ENCODE results near the gene FBXO9.

FBXO9 gene

DNA sequence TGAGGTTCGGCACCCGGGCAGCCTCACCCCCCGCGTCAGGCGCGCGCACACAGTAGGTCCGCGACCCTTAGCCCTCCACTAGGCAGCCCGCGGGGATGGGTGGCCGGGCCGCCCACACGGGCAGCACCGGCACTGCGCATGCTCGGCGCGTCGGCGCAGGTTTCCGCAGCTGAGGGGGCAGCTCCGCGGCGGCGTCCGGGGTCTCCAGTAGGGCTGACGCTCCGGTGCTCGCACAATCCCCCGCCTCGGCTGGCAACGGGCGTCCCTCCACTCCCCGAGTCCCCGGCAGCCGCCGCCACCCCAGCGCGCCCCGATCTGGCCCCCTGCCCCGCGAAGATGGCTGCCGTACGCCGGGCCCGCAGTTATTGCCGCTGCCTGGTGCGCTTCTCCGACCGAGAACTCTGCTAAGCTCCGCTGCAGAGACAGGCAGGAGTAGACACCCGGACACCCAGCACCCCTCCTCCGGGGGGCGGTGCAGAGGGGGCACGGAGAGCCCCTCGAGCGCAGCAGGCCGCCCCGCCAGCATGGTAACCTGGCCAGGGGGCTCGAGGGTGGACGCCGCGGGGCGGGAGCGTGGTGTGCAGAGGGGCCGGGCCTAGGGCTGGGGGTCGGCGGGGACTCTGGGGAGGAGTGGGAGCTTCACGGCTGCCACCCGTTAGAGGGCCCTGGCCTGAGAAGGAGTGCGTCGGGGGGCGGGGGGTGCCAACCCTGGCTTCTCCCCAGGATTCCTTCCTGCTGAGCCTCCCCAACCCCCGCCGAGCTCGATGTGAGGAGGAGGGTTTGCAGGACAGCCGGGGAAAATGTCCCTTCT lies at the start of gene FBXO9:
Gene FBXO9 (plus strand): TSS at position 139 of the 811 bp plus-strand sequence. CDS start 386 bp downstream, at position 525.
- DNase-seq: no peak

DNA sequence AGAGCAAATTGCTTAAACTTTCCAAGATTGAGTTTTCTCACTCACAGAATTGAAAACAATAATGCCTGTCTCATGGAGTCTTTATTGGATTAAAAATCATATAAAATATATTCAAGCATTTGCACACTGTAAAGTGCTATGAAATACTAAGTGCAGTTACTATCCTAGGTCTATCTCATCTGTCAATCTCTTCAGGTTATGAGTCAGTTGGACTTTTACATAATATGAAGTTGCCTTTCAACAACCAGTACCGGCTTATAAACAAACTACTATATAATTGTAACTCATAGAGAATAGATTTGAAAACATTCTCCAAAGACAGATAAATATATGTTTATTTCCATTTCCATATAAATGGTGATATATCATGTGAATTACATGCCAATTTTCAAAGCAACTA lies 49.7 kb upstream of the FBXO9 start:
- no peak for DNase-seq

DNA sequence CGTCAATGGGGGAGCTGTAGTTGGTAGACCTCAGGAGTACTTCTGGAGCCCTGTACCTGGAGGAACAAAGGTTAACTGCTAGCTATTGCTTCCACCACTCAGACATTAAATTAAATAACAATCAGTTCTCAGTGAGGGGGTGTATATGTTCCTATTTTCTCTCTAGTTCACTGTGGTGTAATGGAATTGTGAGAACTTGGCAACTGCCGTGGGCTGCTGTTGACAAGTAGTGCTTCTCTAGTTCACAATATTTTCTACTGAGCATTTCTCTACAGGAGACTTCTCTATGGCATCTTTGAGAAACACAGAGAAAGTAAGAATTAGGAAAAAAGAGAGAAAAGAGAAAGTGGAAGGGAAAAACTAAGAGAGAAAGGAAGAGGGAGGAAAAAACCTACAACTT lies 46.8 kb upstream of the FBXO9 start:
- no peak for DNase-seq

DNA sequence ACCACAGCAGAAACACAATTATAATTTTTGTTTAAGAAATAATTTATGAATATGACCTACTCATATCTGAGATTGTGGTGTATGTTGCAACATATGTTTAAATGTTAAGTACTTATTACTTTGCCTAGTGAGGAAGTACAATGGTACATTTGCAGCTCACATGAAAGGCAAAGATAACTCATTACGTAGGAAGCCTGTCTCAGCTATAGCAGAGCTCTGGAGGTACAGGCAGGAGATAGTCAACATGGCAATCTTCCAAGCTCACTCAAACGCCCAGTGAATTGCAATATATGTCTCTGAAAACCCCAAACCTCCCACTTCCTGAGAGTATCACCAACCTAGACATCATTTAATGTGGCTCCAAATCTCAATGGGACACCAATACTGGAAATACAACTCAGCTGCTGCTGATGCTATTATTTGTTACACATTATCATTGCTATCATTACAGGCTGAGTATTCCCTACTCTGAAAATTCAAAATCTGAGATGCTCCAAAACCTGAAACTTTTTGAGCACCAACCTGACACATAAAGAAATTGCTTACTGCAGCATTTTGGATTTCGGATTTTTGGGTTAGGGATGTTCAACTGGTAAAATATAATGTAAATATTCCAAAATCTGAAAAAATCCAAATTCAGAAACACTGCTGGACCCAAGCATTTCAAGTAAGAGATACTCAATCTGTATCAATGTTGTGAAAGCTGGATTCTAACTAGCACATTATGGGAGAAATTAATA lies 45.0 kb upstream of the FBXO9 start:
- no peak for DNase-seq

DNA sequence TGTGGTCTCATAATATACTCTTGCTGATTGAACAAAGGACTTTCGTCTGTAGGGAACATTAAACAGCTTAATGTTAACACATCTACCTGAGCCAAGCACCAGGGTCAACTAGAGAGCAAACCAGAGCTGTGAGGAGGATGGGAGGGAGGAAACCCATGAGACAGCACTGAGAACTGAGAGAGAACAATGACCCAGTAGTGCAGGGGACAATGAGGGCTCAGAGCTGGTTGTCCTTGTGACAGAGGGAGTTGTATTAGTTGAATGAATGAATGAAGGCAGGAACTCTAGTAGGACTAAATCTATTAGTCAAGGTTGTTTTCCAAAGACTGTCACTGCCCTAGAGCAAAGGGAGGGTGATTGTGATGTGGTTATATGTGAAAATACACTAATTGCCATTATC lies 41.9 kb upstream of the FBXO9 start:
- no peak for DNase-seq

DNA sequence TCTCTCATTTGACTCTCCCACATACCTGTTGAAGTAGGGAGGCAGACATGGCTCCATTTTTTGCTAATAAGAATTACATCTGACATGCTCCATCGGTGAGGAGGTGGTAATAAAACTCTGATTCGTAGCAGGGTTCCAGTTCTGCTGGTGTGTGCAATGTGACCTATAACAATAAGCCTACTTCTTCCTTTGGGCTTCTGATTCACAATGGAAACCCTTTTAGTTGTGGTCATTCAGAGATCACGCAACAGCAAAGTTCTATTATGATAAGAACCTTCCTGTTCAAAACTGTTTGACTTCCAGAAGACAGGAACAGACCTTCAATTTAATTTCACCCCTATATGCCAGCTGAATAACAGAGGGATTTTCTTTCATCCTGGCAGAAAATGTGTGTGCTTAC lies 38.7 kb upstream of the FBXO9 start:
- DNase-seq: no peak

DNA sequence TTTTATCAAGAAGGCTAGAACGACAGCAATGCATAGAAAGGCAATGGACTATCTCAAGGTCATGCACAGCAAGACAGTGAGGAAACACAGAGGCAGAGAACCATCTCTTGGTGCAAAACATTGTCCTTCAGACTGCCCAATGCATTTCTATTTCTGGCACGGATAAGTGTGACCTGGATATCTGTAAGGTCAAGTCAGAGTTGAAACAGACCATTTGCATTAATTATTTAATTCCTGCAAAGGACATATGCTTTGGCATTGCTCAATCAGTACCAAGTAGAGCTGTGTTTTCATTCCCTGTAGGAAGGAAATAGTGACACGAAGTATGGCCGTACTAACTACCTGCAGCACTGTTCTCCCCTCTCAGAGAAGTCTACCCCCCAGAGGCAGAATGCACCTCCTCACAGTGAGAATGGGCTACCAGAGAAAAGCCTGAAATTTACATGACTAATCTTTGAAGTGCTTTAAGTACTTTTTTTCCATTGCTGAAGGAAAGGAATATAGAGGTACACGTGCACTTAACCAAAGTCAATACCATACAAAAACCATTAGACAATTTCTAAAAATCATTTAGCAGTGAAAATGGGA lies 38.0 kb upstream of the FBXO9 start:
- DNase-seq: no peak

DNA sequence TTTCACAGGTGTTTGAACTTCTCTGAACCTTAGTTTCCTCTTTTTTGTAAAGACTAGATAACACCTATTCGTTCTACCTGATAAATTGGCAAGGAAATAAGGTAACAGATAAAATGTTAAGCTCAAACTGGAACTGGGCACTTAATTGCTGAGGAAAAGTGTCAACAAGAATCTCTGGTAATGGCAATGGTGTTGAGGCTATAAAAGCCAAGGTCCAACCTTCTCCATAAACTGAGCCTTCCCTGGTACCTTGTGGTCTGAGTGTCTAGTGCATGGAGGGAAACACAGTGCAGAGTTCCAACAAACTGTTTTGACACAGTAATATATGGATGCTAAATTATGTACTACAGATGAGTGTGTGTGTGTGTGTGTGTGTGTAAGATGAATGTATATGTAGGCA lies 36.7 kb upstream of the FBXO9 start:
- DNase-seq: no peak

DNA sequence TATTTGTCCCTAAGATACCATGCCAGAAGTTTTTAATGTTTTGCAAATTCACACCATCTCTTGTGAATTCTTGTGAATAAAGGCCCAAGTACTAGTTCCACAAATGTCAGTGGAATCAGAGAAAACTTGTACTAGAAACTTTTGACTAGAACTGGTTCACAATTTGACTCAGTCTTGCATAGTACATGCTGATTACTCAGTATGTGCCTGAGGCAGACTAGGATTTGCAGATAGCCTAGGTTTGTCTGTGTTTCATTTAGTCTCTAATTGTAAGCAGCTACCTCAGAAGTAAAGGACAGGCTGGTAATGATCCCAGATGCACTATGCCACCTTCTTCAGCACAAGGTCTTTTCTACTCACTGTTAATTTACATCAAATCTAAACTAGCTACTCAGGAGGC lies 35.9 kb upstream of the FBXO9 start:
- DNase-seq: no peak

DNA sequence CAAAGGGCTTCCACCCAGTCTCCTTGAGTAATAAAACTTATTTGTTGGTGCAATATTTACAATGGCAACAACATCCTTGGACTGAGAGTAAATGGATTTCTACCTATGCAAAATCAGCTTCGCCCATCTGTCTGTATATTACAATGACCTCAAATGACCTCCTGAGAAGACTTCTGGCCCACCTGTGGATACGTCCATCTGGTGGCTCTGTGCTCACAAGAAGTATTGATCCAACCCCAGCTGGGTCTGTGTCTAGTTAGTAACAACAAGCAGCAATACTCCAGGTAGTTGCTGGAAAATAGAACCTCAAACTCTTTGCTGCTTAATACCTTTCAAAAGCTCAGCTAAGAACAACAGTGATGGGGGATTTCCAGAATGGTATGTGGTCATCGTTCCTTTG lies 35.4 kb upstream of the FBXO9 start:
- DNase-seq: no peak

DNA sequence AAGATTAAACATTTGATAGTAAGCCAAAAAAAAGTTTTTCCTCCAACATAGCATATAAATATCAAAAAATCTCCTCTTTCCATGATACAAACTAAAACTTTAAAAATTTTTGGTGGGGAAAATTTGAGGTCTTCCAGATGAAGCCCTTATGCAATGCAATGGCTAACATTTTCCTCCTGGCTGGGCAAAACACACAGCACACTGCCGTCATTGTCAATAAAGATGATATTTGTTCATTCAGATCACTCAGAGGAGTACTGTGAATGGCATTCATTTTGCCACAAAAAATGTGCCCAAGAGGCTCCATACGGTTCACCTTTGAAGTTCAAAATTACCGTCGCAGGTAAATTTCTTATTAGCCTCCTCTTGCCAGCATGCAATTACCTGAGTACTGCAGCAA lies 33.9 kb upstream of the FBXO9 start:
- DNase-seq: no peak

DNA sequence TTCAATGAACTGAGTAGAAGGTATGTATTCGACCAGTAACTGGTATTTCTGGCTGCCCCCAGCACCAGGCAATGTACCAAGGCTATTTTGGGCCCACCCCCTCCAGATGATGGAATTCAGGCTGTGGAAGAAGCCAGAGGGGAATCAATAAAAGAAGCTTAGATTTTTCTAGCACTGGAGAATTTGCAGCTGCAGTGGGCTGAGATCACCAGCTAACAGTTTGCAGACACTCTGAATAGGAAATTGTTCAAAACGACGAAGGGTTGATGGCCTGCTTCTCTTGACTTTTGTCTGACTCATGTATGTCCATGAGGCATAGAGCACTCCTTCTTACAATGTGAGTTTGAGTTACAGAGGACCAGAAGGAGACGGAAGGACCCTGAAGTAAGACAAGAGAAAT lies 32.4 kb upstream of the FBXO9 start:
- DNase-seq: no peak

DNA sequence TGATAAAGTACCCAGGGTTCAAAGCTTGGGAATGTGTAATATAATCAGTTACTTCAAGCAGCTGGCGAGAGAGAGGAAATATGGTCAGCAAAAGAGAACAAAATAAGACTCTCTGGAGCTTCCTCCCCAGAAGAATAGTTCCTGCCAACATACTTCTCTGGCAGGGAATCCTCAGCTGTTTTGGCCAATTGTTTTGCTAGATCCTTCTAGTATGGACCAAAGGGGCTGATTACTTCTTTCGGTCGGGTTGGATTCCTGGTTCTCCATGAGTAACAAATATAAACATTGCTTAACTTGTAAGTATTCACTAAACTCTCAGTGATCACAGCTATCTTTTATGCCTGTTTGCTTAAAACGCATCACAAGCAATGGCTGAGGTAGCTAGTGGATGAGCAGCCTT lies 31.4 kb upstream of the FBXO9 start:
- peak; percentile 18 for DNase-seq

DNA sequence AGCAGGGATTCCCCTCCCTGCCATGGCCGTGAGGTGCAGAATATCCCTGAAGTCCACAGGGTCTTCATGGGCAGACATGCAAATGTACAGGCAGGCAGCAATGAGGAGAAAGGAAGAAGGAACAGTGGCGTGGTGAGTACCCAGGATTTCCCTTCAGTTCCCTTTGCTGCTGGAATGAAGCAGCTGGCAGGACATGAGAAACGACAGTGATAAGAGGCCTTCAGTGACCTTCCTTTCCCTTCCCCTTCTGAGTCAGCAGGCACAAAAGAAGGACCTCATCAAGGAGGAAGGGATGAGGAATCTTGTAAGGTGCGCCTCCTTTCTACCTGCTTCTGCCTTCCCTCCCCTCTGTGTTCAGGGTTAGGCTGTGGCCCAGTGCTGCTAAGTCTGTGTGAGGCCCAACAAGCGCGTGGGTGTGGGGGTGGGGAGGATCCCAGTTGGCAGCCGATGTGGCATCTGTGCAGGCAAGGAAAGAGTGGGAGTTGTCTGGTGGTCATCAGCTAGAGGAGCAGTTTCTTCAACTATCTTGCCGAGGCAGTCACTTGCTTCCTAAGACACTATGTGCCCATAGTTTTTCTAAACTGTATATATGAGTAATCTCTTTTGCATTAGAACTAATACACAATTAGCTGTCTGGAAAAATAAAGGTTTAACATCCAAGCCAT lies 29.5 kb upstream of the FBXO9 start:
- no peak for DNase-seq

DNA sequence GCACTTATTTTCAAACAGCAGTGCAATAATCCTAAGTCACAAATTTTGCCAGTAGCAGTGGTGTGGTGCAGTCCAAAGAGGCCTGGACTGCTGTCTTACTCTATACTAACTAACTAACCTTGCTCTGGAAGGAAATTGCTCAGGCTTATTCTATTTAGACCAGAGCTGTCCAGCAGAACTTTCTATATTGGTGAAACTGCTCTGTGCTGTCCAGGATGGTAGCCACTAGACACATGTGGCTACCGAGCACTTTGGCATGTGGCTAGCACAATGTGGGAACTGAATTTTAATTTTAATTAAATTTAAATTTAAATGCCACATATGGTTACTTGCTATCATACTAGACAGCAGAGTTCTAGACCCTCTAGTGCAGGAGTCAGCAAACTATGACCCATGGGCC lies 27.1 kb upstream of the FBXO9 start:
- no peak for DNase-seq

DNA sequence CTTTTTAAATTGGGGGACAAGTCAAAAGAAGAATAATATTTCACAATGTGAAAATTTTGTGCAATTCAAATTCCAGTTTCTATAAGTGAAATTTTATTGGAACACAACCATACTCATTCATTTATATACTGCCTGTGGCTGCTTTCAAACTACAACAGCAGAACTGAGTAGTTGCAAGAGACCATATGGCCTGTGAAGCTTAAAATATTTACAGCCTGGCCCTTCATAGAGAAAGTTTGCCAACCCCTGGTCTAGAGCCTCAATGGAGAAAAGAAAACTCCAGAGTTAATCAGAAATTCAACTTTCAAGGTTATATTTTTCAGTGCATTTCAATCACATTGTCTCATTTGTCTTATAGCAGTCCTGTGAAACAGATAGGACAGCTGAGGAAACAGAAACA lies 26.6 kb upstream of the FBXO9 start:
- DNase-seq: no peak

DNA sequence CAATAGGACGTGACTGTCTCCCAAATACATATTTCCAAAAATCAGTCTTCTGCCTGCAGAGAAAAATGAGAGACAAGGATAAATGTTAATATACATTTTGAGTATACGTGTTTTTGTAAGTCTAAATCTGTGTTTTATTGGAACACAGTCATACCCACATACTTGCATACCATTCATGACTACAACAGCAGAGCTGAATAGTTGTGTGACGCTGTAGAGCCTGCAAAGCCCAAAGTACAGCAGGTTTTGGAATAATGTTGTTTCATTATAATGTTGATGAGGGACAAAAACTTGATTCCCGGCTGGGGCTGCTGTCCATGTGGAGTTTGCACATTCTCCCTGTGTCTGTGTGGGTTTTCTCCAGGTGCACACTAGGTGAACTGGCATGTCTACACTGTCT lies 23.8 kb upstream of the FBXO9 start:
- DNase-seq: no peak

DNA sequence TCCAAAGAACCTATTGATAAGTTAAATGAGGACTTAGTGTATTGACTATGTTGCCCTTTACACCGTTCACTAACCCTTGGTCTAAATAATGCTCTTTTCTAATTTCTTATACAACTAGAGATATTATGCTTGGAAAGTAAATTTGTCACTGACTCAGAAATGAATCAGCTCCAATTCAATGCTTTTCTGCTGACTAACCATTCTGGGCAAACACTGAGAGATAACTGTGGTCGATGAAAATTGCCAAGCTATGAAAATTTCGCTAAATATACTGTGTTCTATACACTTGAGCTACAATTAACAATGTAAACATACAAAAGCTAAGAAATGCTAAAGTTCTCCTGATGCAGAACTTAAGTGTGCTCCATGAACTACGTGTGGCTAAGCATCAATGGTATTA lies 23.1 kb upstream of the FBXO9 start:
- peak; percentile 62 for DNase-seq

DNA sequence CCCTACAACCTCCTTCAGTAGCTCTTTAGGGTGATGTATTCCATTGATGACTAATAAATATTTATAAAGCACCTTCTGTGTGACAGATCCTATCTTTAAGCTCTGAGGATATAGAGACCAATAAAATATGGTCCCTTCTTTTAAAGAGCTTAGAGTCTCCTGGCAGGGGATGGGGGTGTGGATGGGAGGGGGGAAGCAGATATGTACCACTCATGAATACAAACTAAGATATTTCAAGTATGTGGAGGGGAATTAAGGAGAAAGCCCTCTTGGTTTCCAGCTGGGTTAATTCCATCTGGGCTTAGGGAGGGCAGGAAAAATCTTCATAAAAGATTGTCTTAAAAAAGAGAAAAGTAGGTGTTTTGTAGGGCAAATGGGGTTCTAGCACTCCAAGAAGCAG lies 21.6 kb upstream of the FBXO9 start:
- DNase-seq: no peak

DNA sequence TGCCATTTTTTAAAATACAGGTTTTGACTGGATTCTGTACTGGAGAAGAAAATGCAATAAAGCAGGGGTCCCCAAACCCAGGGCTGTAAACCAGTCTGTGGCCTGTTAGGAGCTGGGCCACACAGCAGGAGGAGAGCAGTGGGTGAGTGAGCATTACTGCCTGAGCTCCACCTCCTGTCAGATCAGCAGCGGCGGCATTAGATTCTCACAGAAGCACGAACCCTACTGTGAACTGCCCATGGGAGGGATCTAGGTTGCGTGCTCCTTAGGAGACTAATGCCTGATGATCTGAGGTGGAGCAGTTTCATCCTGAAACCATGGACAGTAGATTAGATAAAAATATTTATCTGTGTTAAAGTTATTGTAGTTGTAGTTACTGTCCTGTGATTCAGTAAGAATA lies 21.1 kb upstream of the FBXO9 start:
- peak; percentile 34 for DNase-seq

DNA sequence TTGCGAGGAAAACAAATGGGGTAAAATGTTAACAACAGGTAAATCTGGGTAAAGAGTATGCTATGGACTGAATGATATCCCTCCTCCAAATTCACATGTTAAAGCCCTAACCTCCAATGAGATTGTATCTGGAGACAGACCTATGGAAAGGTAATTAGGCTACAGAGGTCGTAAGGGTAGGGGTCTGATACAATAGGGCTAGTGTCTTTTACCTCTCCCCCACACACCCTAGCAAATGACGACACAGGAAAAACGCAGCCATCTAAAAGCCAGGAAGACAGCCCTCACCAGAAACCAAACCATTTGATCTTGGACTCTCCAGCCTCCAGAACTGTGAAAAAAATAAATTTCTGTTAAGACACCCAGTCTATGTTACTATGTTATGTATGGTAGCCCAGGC lies 20.6 kb upstream of the FBXO9 start:
- DNase-seq: no peak

DNA sequence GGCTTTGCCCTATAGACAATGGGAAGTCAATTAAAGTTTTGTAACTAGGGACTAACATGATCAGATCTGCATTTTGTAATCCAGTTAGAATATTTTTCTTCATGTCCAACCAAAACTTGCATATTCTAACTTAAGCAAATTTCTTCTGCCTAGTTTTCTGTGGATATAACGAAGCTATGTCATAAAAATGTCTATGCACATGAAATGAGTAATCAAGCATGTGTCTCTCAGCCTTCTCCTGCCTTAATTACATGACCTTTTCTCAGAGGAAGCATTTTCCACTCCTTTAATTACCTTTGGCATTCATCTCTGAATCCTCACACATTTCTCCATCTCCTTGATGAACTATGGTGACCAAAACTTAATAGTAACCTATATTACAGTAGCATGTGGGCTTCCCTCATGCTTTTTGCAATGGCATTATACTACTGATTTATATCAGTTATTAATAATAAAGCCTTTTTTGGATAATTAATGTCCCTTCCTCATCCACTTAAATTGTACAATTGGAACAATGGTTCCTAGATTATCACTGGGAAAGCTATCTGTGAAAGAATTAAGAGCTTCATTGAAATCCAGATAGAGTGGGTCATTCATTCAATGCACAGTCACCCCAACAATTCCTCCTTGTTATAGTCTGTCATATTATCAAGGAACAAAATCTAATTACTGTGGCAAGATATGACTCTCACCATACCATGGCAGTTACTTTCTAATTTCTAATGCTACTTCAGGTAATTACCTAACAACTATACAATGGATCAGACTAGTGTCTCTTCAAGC lies 19.1 kb upstream of the FBXO9 start:
- no peak for DNase-seq

Measured in amniotic stem cell (primary cell).